ENCODE results near the gene SPINK4.

Gene SPINK4

DNA sequence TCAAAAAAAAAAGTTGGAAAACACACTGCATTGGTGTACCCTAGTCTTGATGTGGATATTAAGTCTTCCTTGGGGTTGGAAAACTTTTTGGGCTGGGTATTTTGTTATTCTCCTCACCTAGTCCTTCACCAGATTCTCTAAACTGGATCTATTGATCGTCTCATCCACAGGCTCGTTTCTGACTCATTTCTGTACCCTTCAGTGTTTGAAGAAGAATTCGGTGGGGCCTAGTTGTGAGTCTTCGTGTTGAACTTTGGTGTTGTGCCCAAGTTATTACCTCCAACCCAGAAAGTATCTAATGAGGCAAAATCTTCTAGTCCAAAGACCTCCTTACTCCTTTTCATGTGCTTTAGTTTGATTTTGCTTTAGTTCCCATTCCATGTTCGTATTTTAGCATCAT lies 51.9 kb downstream of the SPINK4 start:
- DNase-seq (ENCODE audit: low read depth): no peak

GRCh38 chr9:33293782-33294181 lies 53.8 kb downstream of the SPINK4 start:
- DNase-seq (ENCODE audit: low read depth): no peak

GRCh38 chr9:33294670-33295432 lies 54.9 kb downstream of the SPINK4 start:
- DNase-seq (ENCODE audit: low read depth): no peak

- DNase-seq (ENCODE audit: low read depth): no peak
These were observed 55.6 kb downstream of the SPINK4 start for GRCh38 chr9:33295571-33295970.

DNA sequence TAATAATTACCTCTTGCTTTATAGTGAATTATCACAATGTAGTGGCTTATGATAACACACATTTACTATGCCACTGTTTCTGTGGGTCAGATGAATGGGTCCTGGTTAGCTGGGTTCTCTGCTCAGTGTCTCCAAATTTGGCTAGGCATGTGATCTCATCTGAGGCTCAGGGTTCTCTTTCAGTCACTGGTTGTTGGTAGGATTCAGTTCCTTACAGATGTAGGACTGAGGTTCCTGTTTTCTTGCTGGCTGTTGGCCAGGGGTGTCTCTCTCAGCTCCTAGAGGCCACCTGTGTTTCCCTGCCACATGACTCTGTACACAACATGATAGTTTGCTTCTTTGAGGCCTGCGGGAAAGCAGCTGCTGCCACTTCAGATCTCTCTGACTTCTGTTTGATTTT lies 57.5 kb downstream of the SPINK4 start:
- no peak for DNase-seq (ENCODE audit: low read depth)
